GM12878 (cell line): Measurements from ENCODE around the gene GLP1R. TPM values are rescaled to one million over a fixed set of nuclear protein-coding genes. Genes with fewer than 3 reads are reported as not detected.

Experiments
- ATAC-seq: fragments of 200-7000 bp; cut with Tn5 transposase; 3 replicates; pipeline ENCODE4 v1.9.1; 2020; ENCODE audit warnings: mild to moderate bottlenecking, moderate library complexity
- BruUV-seq: library from RNA; stranded (reverse); fragments of 400-500 nt; replicated peaks from 2 replicates; lab custom pipeline; 2021; lab: Mats Ljungman, UMichigan
- CTCF ChIA-PET: fragments of 300-600 bp; sonication (Branson Sonifier 250); formaldehyde crosslinking; extraction: SDS; loops from one replicate; lab custom pipeline; 2021; ENCODE audit warnings: inconsistent platforms; lab: Yijun Ruan, JAX
- POLR2A ChIA-PET: fragments of 350-600 bp; formaldehyde crosslinking; extraction: SDS; loops from one replicate; lab custom pipeline; 2021; ENCODE audit warnings: inconsistent platforms; lab: Charles Lee
- RAD21 ChIA-PET: fragments of 300-600 bp; sonication (Branson Sonifier 250); formaldehyde crosslinking; loops from one replicate; lab custom pipeline; 2023; ENCODE audit warnings: antibody characterized with exemption; ENCODE audit not compliant: unreplicated experiment; lab: Charles Lee
- SMC1A ChIA-PET: fragments of 300-600 bp; sonication (Branson Sonifier 250); formaldehyde crosslinking; loops from one replicate; lab custom pipeline; 2023; ENCODE audit not compliant: unreplicated experiment, uncharacterized antibody; lab: Charles Lee
- DNase-seq: peaks from one replicate; pipeline ENCODE4 v3.0.0-alpha.2; 2011; ENCODE audit warnings: low read depth, low spot score
- FAIRE-seq: peaks from 3 replicates; lab custom pipeline; 2011; peaks lifted over from hg19 to GRCh38; lab: Jason Lieb, UNC
- H2AFZ ChIP-seq: 2 replicates; pipeline ENCODE4 v1.6.0; 2011; ENCODE audit warnings: low read depth, low read length, control low read depth; ENCODE audit not compliant: control insufficient read depth
- H3K27ac ChIP-seq: 2 replicates; pipeline ENCODE4 v1.5.1; 2011; ENCODE audit warnings: control low read depth; ENCODE audit not compliant: control insufficient read depth, insufficient read depth
- H3K27me3 ChIP-seq, 2 experiments: replicated peaks in 1 of 2; 2 replicates each; pipeline versions ENCODE4 v1.6.0 to v1.6.1; 2011; ENCODE audit warnings: low read length in 1 of 2; ENCODE audit not compliant: control insufficient read depth in 2 of 2, insufficient read depth in 2 of 2
- H3K36me3 ChIP-seq, 2 experiments: 2 replicates each; pipeline ENCODE4 v1.5.1; 2011; ENCODE audit warnings: low read length in 1 of 2; ENCODE audit not compliant: control insufficient read depth in 2 of 2, insufficient read depth in 2 of 2
- H3K4me1 ChIP-seq: 2 replicates; pipeline ENCODE4 v1.6.1; 2011; ENCODE audit warnings: mild to moderate bottlenecking, low read length, moderate library complexity, mixed read lengths; ENCODE audit not compliant: control insufficient read depth, insufficient read depth
- H3K4me2 ChIP-seq: 2 replicates; pipeline ENCODE4 v1.6.0; 2011; ENCODE audit warnings: control low read depth; ENCODE audit not compliant: control insufficient read depth, insufficient read depth
- H3K4me3 ChIP-seq: fragments of 200-600 bp; sonication (generic); 2 replicates; pipeline ENCODE4 v1.5.1; 2016
- H3K79me2 ChIP-seq: 2 replicates; pipeline ENCODE4 v1.6.0; 2011; ENCODE audit warnings: low read length; ENCODE audit not compliant: control insufficient read depth, insufficient read depth
- H3K9ac ChIP-seq: 2 replicates; pipeline ENCODE4 v1.8.0; 2011; ENCODE audit warnings: low read length, control low read depth, mixed read lengths; ENCODE audit not compliant: control insufficient read depth, insufficient read depth
- H3K9me3 ChIP-seq: replicated peaks from 3 replicates; pipeline ENCODE4 v1.5.1; 2011; ENCODE audit warnings: mild to moderate bottlenecking, low read length; ENCODE audit not compliant: control insufficient read depth, insufficient read depth
- H4K20me1 ChIP-seq: 2 replicates; pipeline ENCODE4 v1.6.0; 2011; ENCODE audit not compliant: control insufficient read depth, insufficient read depth
- BCL3 ChIP-seq: IDR thresholded peaks from 2 replicates; pipeline ENCODE4 v1.6.1; 2011; ENCODE audit warnings: borderline replicate concordance, low read depth, mild to moderate bottlenecking, moderate library complexity, low read length; ENCODE audit not compliant: insufficient read depth, poor library complexity, severe bottlenecking
- FOS ChIP-seq: IDR thresholded peaks from 3 replicates; pipeline ENCODE4 v1.6.1; 2011; ENCODE audit warnings: borderline replicate concordance; ENCODE audit not compliant: insufficient read length; ENCODE audit errors: extremely low read depth
- MLLT1 ChIP-seq: fragments of 450-650 bp; IDR thresholded peaks from 2 replicates; pipeline ENCODE4 v1.6.1; 2016; ENCODE audit warnings: mild to moderate bottlenecking
- PBX3 ChIP-seq: IDR thresholded peaks from 2 replicates; pipeline ENCODE4 v1.6.1; 2011; ENCODE audit warnings: mild to moderate bottlenecking, low read depth, low read length, moderate library complexity; ENCODE audit not compliant: insufficient replicate concordance
- ZNF24 ChIP-seq: fragments of 450-650 bp; IDR thresholded peaks from 2 replicates; pipeline ENCODE4 v1.6.1; 2017; ENCODE audit warnings: antibody characterized with exemption, mild to moderate bottlenecking
- WGBS: methylation state at CpG from one replicate; pipeline ENCODE4 v1.1.6; 2016; ENCODE audit warnings: low lambda C conversion rate; ENCODE audit not compliant: insufficient replicate concordance, insufficient coverage; ENCODE audit errors: missing lambda C conversion rate; 5-methylcytosine and 5-hydroxymethylcytosine counted together
- in situ Hi-C: fragments of 300-500 bp; cut with MboI; formaldehyde crosslinking; loops from 9 replicates; pipeline ENCODE4 v1.14.3; 2018; ENCODE audit warnings: mixed read lengths
- intact Hi-C: fragments of 100-400 bp; cut with micrococcal nuclease; formaldehyde crosslinking; loops from one replicate; pipeline ENCODE4 v1.14.2; 2022; ENCODE audit not compliant: unreplicated experiment
- polyA plus RNA-seq, 11 experiments: library from polyadenylated mRNA; depleted of rRNA in 4 of 11; unstranded in 6 of 11; stranded (reverse) in 5 of 11; fragments of >200 nt; fragmentation: Nextera tagmentation in 4 of 11; fragmentation: Illumina TruSeq in 1 of 11; extraction: Ambion mirVana in 4 of 11; extraction: Trizol in 1 of 11; gene quantifications; 1 replicate in 1 of 11; 2 replicates in 10 of 11; pipeline versions ENCODE4 v1.2.1 to v1.2.3, GENCODE V29; 2011 to 2016; ENCODE audit warnings: inconsistent platforms in 2 of 11, missing spikeins in 2 of 11, low read depth in 1 of 11
- total RNA-seq, 4 experiments: library from RNA; depleted of rRNA in 3 of 4; stranded (reverse); fragments of >200 nt in 3 of 4; fragmentation: Illumina TruSeq in 1 of 4; extraction: Trizol in 1 of 4; gene quantifications; 2 replicates each; pipeline versions ENCODE4 v1.2.1 to v1.2.3, GENCODE V29; 2013 to 2021

GLP1R gene
- total and polyA plus RNA-seq, 10 of the 15 experiments (the other 5 are each of a cell fraction or from before 2014, with no cell fraction given), result 0.01 TPM; not detected in 9

GRCh38 chr6:39037082-39037508 is 11.5 kb upstream of the GLP1R start:
- Histone ChIP-seq H3K4me3 (no peak overlapping the region), H2AFZ (no peak overlapping the region), H4K20me1 (no peaks in the 10 kb centered on the region; the same call in 1 of the 2 replicates), H3K27ac (no peak overlapping the region), H3K79me2 (no peaks in the 10 kb centered on the region), H3K27me3 (peaks cover 0 to 4% of the 10 kb centered on the region in 2 experiments; a peak in 2 of 4 replicates), H3K36me3 (no peaks in the 10 kb centered on the region), H3K9me3 (no peaks in the 10 kb centered on the region; the same call in 2 of the 3 replicates), H3K4me1 (peaks cover 14% of the 10 kb centered on the region), H3K4me2 (no peak overlapping the region), H3K9ac (no peak overlapping the region)
- peak; percentile 62 for ATAC-seq
- SMC1A ChIA-PET, result interaction anchor here (1.3 kb wide), 1 partner anchor 25 kb away, joined by 3 read pairs; no protein-coding TSS in a partner anchor
- TF ChIP-seq MLLT1, result no peak
- no peak for TF ChIP-seq BCL3
- TF ChIP-seq ZNF24, result no peak
- POLR2A ChIA-PET, result no interaction called here
- no peak for DNase-seq
- CTCF ChIA-PET, result no interaction called here
- in situ Hi-C loops, result no loop called here
- RAD21 ChIA-PET, result no interaction called here
- intact Hi-C loops, result no loop called here
- WGBS, result 16% methylated on average over 4 of the region's 4 CpGs
- BruUV-seq, result no TSS peak
- no peak for FAIRE-seq

GRCh38 chr6:39037707-39038106 is 10.9 kb upstream of the GLP1R start:
- TF ChIP-seq PBX3 (no peak), FOS (no peak)
- Histone ChIP-seq H3K9me3 (no peaks in the 10 kb centered on the region; the same call in 2 of the 3 replicates), H3K4me1 (peaks cover 14% of the 10 kb centered on the region), H3K9ac (no peak overlapping the region), H4K20me1 (no peaks in the 10 kb centered on the region; the same call in 1 of the 2 replicates), H3K27ac (no peak overlapping the region), H3K36me3 (no peaks in the 10 kb centered on the region), H2AFZ (no peak overlapping the region), H3K79me2 (no peaks in the 10 kb centered on the region), H3K4me2 (no peak overlapping the region), H3K27me3 (peaks cover 0 to 4% of the 10 kb centered on the region in 2 experiments; a peak in 2 of 4 replicates), H3K4me3 (no peak overlapping the region)
- ChIA-PET RAD21 (no interaction called here), POLR2A (no interaction called here), SMC1A (no interaction called here), CTCF (no interaction called here)
- DNase-seq, result no peak
- in situ Hi-C loops (no loop called here), intact Hi-C loops (no loop called here)
- ATAC-seq, result peak; percentile 26; the same call in 1 of the 3 replicates
- WGBS, result 7% methylated on average over 5 of the region's 6 CpGs
- no peak for FAIRE-seq
- no TSS peak for BruUV-seq
